Measurements from ENCODE around the gene RCSD1.

RCSD1 gene

DNA sequence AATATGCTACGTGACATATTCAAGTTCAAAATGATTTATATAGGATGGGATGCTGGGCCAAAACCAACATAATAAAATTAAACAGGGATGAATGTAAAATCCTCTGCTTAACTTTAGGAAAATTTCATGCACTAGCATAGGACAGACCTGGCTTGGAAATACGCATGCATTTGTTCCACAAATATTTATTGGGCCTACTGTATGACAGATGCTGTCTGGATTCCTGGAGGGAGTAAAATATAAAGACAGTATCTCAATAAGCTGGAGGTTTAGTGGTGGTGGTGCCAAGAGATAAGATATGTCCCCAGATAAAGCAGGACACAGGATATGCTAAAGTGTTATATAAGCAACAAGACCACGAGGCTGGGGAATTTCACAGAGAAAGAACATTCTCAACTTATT is 15.1 kb downstream of the RCSD1 start:
- DNase-seq, result no peak

DNA sequence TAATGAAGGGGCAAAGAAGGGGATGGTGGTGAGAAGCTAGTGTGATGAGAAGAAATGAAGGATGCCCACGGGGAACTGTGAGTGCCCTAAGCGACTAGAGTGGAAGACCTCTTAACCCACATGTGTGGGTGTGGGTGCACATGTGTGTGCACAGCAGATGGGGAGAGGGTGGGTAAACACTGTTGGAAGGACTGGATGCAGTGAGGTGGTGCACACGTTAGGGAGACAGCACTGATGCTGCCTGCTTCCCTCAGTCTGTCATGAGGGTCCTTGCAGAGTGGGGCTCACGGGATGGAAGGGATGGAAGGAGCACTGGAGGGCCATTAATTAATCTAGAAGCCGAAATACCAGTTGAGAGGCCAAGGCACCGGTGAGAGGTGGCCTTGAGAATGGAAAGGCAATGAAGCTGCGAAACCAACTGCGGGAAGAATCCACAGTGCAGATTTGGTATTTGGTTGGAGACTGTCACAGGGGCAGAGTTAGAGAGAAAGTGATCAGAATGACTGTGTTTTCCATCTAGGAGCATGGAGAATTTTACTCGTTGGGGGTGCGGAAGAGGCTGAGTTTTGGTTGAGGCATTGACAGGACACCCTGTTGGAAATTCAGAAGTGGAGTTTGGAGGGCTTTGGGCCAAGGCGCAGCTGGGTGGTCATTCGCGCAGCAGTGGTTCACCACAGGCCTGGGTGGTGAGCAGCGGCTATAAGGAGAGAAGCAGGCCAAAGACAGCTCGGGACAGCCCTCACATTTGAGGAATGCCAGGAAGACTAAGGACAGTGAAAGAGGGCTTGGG is 15.8 kb downstream of the RCSD1 start:
- DNase-seq, result no peak

DNA sequence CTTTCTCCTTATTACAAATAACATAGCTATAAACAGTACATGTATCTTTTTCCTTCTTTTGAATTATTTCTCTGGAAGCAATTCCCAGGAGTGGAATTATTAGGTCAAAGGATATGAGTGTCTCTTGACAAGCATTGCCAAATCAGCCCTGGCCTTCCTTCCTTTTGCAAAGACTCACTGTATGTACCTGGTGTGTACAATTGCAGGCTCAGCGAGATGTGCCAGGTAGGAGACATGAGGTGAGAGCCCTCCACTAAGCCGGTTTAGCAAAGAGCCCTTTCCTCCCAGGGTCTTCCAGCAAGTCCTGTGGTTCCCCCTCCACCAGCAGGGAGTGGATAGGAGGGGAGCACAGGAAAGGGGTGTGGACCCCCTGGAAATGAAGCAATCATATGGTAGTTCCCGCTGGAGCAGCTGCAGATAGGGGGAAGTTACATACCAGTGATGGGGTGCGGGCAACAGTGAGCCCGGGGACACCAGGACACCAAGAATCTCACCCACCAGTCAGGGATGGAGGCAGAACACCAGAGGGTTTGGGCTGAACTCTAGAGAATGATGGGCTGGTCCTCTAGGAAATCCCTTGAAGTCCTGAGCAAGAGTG is 18.3 kb downstream of the RCSD1 start:
- no peak for DNase-seq

DNA sequence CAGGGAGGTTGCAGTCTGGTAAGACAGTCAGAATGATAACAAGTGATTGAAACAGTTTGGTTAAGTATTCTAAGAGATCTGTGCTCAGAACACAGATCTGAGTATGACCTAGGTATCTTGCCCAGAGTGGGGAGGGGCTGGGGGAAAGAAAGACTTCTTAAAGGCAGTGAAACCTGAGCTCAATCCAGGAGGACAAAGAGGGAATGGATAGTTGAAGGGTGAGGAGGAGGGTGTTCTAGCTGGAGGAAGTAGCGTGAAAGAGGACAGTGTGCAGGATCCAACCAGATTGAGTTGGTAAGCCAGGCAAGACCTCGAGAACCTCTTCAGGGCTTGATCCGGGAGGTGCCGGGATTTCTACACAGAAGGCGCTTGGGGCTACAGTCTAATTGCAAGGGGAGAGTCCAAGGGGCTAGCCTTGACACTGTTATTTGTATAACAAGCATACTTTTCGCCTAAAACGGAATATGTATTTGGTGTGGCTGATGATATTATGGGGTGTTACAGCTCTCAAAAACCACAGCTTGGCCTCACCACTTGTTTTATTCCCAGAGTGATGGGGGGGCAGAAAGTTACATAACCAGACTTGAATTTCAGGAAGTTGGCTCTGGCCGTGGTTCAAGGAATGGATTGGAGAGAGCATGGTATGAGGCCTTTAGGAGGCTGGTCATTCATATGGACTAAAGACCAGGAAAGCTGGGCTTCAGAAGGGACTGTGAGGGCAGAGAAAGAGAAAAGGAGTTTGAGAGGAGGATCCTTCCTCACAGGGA is 19.1 kb downstream of the RCSD1 start:
- no peak for DNase-seq

DNA sequence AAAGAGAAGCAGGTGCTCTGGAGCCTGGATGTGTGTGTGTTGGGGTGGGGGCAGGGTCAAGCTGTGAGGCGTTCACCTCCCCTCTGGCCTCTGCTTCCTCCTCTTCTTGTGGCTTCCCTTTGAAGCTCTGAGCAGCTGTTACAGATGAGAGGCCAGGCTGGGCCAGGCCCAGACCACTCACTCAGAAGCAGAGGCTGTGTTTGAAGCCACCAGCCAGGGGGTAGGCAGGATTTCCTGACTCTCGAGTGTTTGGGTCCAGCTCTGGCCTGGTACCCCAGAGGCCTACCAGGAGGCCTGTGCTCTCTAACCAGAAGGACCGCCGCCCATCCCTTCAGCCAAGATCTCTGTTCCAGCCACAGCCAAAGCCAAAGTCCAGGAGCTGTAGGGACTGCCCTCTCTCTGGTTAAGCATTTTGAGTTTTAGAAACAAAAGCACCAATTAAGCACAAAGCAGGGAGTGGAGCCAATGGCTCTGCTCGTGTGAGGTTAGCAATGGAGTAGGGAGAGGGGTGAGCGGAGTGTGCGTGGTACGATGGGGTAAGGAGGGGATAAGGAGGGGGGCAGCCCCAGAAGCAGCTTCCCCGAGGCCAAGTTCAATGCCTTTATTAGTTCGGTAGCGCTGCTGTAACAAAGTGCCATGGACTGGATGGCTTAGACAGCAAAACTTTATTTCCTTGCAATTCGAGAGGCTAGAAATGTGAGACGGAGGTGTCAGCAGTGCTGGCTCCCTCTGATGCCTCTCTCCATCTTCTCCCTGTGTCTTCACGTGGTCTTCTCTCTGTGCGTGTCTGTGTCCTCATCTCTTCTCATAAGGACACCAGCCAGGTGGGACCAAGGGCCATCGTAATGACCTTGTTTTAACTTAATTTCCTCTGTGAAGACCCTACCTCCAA is 20.5 kb downstream of the RCSD1 start:
- no peak for DNase-seq

DNA sequence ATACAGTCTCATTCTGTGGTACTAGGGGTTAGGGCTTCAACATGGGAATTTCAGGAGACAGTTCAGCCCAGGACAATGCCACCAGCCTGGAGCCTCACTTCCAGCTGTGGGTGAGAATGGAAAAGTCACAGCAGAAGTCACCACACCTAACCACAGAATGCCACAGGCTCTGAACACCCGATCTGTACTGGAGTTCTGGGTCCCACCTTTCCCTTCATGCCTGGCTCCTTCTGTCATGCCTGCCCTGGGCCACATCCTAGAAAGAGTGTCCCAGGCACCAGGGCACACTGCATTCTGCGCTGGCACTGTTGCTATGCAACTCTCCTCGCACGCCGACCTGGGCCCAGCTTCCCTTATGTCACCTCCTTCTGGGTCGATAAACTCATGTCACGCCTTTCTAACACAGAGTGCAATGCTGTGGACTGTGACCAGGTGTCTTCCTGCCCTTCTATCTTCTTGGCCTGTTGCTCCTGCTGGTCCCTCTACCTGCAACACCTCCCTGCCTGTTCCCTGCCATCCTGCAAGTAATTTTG is 21.2 kb downstream of the RCSD1 start:
- DNase-seq, result no peak

DNA sequence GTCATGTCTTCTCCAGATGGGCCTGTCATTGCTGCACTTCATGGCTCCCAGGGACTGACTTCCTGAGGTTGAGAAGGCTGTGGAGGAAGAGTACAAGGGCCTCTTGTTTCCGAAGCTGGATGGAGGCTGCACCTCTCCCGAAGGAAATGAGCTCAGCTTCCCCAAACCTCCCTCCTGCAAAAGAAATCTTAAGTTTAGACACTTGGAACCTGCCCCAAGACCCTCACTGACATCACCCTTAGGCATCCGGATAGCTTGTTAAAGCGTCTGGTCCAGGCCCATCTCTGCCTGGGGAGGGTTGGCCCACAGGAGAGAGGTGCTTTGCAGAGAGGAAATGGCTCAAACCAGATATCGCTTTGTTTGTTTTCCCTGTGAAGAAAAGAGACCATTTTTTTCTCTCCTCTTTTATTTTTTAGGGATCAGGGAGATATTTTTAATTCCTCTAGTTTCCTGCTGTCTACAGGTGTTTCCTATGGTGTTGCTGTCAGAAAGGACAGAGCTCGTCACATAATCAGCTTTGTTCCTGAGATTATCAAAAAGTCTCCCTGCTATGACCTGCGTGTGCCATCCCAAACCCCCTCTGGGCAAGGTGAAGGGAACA is 25.0 kb downstream of the RCSD1 start:
- no peak for DNase-seq

DNA sequence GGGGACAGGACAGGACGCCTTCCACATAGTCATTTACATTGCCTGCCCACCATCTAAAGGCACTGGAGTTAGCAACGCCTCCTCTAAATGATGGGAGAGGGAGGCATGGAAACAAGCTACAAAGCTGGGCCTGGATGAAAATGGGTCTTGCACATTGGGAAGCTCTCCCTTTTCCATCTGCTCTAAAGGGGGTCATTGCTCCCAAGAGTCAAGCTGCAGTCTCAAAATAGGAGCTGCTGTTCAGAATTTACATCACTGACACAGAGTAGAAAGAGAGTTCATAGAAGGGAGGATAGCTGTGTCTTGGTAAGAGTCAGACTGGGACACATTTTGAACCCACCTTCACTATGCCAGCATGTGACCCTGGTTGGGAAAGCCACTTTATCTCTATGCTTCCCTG is 26.6 kb downstream of the RCSD1 start:
- DNase-seq, result no peak

DNA sequence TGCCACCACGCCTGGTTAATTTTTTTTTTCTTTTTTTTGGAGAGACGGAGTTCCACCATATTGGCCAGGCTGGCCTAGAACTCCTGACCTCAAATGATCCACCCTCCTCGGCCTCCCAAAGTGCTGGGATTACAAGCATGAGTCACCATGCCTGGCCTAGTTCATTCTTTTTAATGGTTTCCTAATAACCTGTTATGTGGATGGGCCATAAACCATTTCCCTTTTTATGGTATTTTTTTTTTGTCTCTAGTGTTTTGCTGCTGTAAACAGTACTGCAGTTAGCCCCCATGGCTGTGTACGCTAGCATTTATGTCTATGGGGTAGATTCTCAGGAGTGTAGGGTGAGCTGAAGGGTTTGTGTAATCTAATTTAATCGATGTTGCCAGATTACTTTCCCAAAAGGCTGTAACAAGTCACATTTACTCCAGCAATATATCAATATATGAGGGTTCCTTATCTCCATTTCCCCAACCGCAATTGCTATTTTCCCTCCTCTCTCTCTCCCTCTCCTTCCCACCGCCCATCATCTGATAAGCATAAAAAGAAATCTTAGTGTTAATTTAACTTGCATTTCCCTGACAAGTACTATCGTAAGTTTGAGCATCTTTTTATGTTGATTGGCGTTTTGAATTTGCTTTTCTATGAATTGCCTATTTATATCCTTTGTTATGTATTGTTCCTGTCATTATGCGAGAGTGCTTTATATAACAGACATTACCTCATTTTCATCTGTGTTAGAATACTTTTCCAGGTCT is 28.7 kb downstream of the RCSD1 start:
- DNase-seq, result no peak

DNA sequence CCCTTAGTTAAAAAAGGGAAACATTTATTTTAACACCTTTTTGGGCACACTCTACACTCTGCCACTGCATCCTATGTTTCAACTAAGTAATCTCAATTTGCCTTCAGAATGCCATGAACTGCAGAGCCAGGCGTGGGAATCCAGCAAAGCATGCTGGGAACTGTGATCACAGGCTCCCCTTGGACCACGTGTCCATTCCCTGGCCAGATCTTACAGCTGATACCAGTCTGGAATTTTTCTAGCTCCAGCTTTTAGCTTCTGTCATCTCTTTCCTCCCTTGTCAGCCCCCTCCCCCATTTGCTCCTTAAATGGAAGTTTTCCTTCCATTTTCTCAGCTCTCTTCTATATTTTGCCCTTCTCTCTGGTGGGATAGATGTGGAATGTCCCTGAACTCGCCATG is 29.4 kb downstream of the RCSD1 start:
- no peak for DNase-seq

DNA sequence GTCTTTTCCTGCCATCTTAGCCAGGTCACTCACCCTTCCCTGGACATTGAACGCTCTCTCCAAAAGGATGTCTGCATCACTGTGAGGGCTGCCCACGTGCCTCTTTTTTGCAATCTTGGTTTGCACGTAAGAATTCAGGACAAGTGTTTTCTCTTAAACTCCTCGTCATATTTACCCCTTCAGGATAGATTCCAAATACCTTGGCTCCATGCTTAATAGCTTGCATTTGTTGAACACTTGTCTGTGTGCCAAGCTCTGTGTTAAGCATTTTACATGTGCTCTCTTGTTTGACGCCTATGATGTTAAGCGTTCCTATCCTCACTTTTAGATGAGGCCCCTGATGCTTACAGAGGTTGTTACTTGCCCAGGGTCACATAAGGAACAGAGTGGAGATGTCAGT is 29.8 kb downstream of the RCSD1 start:
- DNase-seq, result no peak

DNA sequence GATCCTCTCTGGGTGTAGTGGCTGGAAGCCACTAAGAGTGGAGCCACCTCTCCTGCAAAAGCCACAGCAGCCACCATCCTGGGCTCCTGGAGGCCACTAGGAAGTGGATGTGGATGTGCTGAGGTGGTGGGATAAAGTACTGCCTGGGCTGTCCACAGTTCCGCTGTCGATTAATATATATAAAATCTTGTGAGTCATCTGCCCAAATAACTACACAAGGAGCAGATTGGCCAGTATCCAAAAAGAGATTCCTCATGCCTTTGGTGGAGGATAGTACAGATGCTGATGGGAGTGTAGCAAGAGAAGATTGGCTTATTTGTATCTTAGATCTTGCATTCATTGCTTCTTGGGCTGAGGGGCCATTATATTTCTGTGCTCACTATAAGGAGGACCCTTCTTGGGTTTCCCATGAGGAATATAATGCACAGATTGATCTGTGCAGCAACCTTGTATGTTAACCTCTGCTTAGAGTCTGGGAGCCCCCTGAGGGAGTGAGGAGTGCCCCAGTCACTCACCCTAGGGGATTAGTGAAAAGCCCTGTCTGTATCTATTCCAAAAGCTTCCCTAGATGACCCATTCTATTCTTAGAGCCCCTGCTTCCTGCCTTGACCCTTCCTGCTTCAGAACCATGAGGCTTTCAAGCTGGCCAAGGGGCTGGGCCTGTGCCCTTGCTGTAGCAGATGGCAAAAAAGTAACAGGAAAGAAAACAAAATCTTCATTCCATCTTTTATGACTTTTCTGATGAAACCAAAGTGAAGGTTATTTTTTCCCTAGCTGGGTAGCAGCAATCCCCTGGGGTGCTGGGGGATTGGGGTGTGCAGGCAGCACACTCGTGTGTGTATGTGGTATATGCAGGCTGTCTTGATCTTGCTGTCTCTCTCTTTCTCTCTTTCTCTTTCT is 31.7 kb downstream of the RCSD1 start:
- DNase-seq, result no peak

DNA sequence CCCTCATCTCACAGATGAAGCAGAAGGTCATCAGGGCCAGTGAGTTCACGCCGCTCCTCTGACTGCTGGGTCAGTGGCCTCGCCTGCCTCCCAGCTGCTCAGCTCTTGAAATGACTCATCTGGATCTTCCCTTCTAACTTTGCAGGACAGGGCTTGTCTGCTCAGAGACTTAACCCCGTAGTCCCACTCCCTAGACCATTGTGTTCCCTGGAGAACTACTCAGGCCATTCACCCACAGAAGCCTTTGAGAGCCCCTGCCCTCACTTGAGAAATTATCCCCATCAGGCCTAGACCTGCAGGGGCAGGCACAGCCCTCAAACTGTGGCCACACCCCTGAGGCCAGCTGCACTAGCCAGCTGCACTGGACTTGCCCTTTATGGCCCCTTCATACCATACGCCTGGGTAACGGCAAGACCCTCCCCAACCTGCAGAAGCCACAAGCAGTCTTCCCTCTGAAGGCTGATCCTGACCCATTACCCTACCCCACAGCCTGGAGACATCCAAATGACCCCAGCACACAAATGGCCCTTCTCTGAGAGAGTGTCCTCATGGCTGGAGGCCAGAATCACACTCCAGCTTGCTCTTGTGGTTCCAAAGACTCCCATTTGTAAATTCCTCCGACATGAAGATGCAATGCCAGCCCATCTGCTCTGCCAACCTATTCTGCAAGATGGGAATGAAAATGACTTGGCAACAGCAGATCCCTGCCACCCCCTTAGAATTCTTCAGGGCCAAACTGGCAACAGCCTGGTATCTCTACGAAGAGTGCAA is 33.2 kb downstream of the RCSD1 start:
- no peak for DNase-seq

DNA sequence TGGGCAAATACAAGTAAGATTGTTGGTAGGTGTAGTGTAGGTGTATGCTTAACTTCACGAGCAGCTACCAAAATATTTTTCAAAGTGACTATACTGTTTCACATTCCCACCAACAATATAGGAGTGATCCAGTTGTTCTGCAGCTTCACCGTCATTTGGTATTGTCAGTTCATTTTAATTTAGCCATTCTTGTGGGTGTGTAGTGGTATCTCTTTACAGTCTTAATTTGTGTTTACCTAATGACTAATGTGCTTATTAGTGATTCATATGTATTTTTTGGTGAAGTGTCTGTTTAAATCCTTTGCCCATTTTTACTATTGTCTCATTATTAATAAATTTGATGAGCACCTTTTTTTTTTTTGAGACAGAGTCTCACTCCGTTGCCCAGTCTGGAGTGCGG is 35.4 kb downstream of the RCSD1 start:
- DNase-seq, result no peak

DNA sequence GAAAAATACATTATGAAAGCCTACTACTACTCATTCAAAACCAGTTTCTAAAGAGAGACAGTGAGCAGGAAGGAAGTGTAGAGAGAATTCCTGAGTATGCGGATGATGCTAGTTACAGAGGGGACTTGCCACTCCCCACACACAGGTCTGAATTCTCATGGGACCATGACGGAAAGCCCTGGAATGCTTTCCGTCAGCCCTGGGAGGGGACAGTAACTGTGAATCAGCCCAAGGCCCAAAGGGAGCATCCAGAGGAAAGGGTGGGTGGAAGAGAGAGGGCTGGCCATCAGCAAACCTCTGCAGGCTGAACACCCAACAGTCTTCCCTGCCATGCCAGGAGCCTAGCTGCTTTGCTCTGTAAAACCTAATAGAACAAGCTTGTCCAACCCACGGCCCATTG is 36.4 kb downstream of the RCSD1 start:
- DNase-seq, result no peak

DNA sequence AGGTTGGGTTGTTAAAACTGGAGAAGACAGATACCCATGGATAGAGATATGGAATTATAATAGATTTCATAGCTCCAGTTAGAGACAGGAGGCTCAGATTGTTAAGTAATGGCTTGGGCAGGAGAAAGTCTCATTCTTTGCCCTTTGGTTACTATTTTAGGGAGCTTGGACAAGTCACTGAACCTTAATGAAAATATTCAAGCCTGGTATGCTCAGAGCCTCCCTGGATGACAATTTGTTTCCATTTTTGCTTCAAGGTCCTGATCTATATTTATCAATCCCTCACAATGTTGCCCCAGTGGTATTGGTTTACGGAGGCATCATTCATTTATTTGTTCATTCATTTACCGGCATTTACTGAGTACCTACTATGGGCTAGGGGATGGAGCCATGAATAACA is 37.5 kb downstream of the RCSD1 start:
- DNase-seq, result no peak

DNA sequence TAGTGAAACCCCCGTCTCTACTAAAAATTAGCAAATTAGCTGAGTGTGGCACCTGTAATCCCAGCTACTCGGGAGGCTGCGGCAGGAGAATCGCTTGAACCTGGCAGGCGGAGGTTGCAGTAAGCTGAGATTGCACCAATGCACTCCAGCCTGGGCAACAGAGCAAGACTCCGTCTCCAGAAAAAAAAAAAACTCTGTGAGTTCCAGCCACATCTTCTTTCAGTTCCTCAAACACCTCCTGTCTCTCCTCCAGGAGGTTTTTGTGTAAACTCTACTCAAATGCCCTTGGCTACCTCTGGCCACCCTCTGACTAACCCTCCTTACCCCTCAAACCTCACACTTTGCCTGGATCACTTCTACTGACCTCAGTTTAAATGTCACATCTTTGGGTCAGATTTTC is 38.1 kb downstream of the RCSD1 start:
- DNase-seq, result no peak

DNA sequence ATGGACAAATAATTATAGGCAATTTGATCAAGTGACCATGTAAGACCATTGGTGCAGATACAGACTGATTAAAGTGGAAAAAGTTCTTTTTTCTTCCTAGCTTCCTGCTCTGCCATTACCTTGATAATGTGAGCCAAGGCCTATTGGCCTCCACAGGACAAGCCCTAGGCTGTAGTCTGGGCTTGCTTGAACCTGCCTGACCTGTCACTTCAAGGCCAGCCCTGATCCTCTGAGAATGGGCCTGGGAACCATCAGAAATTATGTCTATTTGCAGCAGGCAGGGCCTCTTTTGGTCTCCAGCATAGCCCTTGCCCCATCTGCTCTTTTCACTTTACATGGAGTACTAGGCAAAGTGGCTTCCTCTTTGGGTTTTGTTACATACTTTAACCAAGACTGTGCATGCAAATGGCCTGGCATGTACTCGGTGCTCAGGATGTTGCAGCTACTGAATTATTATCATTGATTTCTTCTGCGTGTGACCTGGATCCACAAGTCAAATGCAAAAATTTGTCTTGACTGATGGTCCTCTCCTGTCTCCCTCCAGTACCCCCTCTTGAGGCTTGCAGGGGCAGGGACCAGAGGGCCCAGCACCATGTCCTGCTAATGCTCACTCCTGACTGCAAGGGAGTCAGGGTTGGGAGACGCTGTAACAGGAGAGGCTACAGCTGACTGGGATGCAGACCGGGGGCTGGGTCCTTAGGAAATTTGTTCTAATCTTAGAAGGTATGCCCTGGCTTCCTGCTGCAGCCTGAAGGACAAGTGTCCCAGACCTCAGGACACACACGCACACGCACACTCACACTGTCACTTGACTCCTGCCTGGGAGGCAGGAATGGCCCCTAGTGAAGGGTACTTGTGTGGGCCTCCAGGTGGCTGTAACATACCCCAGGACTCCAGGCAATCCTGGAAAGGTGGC is 39.4 kb downstream of the RCSD1 start:
- DNase-seq, result no peak

DNA sequence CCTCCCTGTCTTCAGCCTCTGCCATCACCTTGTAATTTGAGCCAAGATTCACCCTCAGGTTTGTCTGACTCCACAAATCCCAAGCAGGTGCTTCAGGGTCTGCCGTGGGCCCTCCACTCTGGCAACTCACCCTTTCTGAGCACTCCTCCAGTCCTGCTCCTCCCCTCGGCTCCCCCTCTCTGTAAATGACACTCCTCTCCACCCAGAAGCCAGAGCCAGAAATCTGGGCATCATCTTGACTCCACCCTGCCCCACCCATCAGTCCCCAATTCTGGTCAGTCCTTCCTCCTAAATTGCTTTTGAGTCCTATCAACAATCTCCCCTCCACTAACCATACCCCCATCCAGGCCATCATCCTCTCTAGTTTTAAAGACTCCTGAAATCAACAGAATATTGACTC is 40.5 kb downstream of the RCSD1 start:
- no peak for DNase-seq
